B cell (primary cell): ENCODE measurements around the gene ZC3H7A.

Experiments used
- EZH2 ChIP-seq: IDR thresholded peaks from 2 replicates; pipeline ENCODE4 v1.6.1; 2012; ENCODE audit warnings: borderline replicate concordance, low read depth, mild to moderate bottlenecking, moderate library complexity, low read length; ENCODE audit not compliant: insufficient read depth, poor library complexity, severe bottlenecking
- TF ChIP-seq, protein P1 (sequence below): fragments of 200-600 bp; IDR thresholded peaks from one replicate; pipeline ENCODE4 v1.8.0; 2022; ENCODE audit warnings: antibody characterized with exemption, mild to moderate bottlenecking

DNA sequence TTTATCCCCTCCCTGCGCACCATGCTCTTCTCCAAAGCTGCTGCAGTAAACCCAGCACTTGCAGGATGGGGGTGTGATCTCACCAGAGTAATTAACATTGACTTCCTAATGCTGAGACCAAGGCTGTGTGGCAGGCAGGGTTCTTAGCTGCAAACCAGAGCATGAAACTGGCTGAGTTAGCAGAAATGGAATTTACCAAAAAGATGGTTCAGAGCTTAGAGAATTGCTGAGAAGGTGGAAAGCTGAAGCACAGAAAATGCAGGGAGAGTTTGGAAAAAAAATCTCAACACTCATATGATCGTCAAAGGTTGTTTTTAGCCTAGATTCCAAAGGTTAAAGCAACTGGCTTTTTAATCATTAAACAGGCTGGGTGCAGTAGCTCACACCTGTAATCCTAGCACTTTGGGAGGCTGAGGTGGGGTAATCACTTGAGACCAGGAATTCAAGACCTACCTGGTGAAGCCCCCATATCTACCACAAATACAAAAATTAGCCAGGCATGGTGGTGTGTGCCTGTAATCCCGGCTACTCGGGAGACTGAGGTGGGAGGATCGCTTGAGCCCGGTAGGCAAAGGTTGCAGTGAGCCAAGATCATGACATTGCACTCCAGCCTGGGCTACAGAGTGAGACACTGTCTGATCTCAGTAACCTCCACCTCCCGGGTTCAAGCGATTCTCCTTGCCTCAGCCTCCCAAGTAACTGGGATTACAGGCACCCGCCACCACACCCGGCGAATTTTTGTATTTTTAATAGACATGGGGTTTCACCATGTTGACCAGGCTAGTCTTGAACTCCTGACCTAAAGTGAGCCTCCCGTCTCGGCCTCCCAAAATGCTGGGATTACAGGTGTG lies 48.4 kb downstream of the ZC3H7A start:
- TF ChIP-seq, protein P1, sequence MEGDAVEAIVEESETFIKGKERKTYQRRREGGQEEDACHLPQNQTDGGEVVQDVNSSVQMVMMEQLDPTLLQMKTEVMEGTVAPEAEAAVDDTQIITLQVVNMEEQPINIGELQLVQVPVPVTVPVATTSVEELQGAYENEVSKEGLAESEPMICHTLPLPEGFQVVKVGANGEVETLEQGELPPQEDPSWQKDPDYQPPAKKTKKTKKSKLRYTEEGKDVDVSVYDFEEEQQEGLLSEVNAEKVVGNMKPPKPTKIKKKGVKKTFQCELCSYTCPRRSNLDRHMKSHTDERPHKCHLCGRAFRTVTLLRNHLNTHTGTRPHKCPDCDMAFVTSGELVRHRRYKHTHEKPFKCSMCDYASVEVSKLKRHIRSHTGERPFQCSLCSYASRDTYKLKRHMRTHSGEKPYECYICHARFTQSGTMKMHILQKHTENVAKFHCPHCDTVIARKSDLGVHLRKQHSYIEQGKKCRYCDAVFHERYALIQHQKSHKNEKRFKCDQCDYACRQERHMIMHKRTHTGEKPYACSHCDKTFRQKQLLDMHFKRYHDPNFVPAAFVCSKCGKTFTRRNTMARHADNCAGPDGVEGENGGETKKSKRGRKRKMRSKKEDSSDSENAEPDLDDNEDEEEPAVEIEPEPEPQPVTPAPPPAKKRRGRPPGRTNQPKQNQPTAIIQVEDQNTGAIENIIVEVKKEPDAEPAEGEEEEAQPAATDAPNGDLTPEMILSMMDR, result no peak
- TF ChIP-seq EZH2, result no peak
